Hematopoietic multipotent progenitor cell treated with erythropoietin and hydrocortisone succinate and interleukin-3 and kit ligand, for 6 days (in vitro differentiated cells): ENCODE data around the gene DNAJC9.
A peak's percentile ranks its signal among the peaks of the same experiment; 100 is the strongest.
"Not testable (repeated sequence)": the region's sequence is repeated elsewhere in the genome, so short reads cannot be mapped to it uniquely, and the experiment has no call there.

Source experiments
- DNase-seq: peaks from one replicate; pipeline ENCODE4 v3.0.0-alpha.2; 2015

The DNAJC9 gene, protein sequence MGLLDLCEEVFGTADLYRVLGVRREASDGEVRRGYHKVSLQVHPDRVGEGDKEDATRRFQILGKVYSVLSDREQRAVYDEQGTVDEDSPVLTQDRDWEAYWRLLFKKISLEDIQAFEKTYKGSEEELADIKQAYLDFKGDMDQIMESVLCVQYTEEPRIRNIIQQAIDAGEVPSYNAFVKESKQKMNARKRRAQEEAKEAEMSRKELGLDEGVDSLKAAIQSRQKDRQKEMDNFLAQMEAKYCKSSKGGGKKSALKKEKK

DNA sequence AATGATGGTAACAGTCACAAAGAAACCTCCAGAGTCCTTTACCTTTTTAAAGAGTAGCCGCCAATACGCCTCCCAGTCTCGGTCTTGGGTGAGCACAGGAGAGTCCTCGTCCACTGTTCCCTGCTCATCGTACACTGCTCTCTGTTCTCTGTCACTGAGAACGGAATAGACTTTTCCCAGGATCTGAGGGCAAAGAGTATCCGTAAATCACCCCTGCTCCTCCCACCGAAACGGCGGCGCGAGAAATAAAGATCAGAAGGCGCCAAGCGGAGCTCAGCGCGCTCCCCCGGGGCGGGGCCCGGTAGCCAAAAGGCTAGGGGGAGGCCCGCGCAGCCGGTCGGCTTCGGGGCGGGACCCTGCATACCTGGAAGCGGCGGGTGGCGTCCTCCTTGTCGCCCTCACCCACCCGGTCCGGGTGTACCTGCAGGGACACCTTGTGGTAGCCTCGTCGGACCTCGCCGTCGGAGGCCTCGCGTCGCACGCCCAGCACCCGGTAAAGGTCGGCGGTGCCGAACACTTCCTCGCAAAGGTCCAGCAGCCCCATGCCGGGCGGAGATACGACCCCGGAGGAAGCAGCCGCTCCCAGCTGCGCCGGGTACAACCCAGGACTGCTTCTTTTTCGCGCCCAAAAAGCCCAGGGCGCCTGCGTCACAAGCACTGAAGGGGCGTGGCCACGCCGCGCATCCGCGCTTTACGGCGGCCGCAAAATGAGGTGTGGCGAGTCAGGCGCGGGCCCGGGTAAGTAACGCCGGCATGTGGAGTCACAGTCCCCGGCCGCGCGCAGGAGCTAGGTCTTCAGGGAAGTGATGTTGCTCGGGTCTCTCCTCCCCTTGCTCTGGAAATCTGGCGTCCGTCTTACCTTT, at the start of gene DNAJC9:
TSS of gene DNAJC9 (minus strand) at position 610 of the 863 bp plus-strand sequence. CDS start at position 544, 66 bp downstream.
- peak; percentile 97 for DNase-seq

DNA sequence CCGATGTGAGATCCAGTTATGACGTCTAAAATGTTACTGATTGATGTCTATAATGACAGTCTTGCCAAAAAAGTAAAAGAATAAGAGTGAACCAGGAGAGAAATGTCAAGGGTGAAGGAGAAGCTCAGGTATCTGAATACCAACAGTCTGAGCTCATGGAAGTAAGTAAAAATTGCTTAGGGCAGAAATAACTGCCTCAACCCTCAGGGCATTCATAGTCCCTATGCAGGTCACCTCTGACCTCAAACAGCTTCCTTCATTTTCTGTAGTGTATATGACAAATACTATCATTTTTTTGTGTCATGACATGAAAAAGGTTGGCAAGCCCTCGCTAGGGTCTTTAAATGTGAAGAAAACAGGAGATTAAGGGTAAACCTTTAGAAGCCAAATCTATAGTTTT, 46.4 kb upstream of the DNAJC9 start:
- no peak for DNase-seq

DNA sequence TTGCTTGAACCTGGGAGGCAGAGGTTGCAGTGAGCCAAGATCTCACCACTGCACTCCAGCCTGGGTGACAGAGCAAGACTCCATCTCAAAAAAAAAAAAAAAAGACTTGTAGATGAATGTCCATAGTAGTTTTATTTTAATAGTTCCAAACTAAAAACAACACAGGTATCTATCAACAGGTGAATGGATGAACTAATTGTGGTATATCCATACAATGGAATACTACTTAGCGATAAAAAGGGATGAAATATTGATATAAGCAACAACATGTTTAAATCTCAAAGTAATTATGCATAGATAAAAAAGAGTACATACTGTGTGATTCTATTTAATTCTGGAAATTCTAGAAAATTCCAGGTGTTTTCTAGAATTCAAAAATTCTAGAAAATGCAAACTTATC, 42.9 kb upstream of the DNAJC9 start:
- DNase-seq: no peak

DNA sequence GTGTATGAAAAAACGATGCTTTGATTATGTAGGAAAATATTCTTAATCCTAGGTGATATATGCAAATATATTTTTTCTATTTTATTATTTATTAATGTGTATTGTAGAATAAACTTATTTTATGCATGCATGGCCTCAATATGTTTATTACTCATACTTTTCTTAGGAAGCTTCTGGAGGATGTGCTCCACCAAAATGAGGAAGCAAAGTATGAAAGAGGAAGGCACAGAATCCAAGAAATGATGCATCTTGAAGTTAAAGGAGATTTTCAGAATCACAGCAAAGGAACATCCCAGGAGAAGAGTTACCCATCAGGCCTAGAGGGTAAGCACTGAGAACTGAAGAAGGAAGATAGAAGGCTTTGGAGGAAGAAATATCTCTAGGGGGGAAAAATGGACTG, 40.4 kb upstream of the DNAJC9 start:
- DNase-seq: no peak

DNA sequence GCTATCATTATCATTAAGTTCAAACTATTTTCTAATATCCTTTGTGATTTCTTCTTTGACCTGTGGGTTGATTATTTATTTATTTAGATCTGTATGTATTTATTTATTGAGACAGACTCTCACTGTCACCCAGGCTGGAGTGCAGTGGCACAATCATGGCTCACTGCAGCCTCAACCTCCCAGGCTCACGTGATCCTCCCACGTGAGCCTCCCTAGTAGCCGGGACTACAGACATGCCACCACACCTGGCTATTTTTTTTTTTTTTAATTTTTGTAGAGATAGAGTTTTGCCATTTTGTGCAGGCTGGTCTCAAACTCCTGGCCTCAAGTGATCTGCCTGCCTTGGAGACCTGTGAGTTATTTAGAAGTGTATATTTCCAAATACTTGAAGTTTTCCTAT, 34.0 kb upstream of the DNAJC9 start:
- no peak for DNase-seq

DNA sequence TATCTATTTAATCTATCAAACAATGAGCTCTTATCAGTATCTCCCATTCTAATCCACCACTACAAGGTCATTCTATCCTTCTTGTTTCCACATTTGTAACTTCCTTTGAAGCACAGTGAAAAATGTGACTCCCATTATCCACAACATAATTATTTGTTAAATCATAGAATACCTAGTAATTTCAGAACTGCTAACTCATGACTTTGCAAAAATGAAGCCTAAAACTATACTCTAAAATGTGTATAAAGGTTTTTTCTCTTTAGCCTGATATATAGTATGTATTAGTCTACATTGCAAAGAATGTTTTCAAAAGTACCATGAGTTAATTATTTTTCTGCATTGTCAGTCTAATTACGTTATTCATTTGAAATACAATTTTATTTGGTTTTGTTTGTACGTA, 17.4 kb upstream of the DNAJC9 start:
- no peak for DNase-seq

DNA sequence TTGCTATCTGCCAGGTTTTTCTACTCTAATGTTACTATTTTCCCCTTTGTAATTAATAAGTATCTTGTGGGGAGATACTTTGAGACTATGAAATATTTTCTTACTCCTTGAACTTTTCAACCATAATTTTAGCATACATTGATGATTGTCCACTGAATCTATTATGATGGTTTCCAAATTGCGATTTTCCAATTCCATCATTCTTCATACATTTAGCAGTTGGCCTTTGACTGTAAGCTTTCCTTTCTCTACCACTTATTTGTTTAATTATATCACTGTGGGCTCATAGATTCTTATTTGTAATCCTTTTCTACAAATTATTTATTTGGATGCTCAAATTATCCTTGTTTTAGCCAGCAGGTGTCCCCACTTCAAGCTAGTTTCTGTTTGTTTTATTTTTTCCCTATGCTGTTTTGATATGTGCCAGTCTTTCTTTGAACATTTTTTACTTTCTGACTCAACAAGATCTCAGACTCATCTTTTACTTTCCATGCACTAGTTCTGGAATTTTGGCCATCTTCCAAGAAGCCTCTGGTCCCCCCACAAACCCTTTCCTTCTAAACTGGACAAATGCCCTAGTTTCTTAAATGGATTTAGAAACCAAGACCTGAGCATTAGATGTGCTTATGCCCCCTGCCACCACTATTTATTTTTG, 16.8 kb upstream of the DNAJC9 start:
- DNase-seq: peak; percentile 64

DNA sequence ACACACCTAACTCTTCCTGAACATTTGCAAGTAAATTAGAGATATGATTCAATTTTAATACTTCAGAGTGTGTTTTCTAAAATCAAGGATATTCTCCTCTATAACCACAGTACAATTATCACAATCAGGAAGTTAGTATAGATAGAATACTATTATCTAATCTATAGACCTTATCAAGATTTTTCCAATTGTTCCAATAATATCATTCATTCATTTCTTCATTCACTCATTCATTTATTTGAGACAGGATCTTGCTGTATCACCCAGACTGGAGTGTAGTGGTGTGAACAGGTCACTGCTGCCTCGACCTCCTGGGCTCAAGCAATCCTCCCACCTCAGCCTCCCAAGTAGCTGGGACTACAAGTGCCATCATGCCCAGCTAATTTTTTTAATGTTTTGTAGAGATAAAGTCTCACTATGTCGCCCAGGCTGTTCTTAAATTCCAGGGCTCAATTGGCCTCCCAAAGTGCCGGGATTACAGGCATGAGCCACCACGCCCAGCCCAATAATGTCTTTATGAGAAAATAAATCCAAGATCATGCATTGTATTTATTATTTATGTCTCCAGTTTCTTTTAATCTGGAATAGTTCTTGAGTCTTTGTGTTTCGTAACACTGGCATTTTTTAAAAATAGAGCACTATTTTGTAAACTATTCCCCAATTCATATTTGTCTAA, 16.0 kb upstream of the DNAJC9 start:
- DNase-seq: no peak

DNA sequence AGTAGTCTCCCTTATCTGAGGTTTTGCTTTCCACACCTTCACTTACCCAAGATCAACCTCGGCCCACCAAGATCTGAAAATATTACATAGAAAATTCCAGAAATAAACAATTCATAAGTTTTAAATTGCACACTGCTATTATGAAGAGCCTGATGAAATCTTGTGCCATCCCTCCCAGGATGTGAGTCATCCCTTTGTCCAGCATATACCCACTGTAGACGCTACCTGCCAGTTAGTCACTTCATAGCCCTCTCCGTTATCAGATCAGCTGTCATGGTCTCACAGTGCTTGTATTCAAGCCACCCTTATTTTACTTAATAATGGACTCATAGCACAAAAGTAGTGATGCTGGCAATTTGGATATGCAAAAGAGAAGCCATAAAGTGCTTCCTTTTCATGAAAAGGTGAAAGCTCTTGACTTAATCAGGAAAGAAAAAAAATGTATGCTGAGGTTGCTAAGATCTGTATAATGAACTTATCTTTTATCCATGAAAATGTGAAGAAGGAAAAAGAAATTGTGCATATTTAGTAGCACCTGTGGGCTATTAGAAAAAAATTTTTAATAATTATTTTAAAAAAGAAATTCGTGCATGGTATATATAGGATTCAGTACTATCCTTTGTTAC, 15.2 kb upstream of the DNAJC9 start:
- DNase-seq: peak; percentile 62

DNA sequence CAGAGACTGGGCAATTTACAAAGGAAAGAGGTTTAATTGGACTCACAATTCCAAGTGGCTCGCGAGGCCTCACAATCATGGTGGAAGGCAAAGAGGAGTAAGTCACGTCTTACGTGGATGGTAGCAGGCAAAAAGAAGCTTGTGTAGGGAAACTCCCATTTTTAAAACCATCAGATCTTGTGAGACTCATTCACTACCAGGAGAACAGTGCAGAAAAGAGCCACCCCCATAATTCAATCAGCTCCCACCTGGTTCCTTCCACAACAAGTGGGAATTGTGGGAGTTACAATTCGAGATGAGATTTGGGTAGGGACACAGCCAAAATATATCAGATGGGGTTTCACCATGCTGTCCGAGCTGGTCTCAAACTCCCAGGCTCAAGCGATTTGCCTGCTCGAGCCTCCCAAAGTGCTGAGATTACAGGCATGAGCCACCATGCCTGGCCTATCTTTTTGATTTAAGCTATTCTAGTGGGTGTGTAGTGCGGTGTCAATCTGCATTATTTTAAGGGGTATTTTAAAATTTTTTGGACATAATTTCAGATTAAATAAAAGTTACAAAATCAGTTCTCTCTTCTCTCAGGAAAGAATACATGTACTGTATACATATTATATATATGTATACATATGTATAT, 14.4 kb upstream of the DNAJC9 start:
- DNase-seq: no peak

DNA sequence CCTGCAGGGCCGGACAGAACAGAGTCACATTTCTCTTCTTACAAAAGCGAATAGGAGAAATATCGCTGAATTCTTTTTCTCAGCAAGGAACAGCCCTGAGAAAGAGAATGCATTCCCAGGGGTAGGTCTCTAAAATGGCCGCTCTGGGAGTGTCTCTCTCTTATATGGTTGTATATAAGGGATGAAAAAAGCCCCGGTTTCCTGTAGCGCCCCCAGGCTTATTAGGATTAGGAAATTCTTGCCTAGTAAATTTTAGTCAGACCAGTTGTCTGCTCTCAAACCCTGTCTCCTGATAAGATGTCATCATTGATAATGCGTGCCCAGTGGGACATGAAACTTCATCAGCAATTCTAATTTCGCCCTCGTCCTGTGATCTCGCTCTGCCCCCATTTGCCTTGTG, 11.6 kb upstream of the DNAJC9 start:
- DNase-seq: not testable (repeated sequence)

DNA sequence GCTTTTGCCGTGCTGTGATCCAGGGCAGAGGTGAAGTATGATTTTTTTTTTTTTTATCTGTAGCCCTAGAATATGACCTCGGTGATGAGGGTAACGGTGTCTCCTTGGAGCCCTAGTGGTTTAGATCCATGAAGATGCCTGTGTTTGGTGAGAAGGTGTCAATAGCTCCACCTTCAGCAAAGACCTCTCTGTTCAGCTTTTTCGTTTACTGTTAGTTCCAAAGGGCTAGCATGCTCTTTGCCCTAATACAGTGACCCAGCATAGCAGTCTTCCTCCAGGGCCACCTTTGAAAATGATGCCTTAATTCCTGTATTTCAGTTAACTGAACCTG, 6.1 kb upstream of the DNAJC9 start:
- DNase-seq: peak; percentile 65

DNA sequence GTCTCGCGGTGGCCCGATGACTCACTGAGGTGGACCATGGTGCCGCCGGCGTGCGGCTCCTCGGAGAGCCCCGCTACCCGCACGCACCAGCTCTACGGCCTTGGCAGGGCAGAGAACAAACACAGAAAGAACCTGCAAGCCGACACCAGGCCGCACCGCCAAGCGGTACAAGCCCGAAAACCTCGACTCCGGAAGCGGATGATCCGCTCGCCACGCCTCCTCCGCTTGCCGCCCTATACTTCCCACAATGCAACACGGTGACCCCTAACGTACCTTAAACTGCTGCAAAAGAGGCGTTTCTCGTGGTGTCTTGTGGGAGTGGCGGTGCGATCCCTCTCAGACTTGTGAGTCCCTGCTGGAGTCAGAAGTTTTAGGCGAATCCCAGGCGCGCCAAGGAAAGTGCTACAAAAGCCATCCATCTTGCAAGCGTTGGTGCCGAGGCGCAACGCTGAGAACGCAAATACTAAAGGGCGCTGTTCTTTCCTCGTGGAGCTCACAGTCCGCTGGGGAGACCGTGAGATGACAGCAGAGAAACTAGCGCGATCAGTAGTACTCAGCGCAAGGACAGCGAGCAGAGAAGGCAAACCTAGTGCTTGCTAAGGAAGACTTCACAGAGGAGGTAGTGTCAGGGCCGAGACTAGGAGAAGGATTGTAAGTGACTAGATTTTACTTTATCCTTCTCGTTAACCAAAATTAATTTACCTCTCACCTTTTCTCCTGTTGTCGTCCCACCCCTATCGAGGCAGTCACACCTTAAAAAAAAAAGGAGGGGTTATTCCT, 5.6 kb upstream of the DNAJC9 start, which contains the start of gene MRPS16:
TSS of gene MRPS16 (minus strand) at position 200 of the 780 bp plus-strand sequence. CDS start at position 38, 162 bp downstream.
- DNase-seq: peak; percentile 99

DNA sequence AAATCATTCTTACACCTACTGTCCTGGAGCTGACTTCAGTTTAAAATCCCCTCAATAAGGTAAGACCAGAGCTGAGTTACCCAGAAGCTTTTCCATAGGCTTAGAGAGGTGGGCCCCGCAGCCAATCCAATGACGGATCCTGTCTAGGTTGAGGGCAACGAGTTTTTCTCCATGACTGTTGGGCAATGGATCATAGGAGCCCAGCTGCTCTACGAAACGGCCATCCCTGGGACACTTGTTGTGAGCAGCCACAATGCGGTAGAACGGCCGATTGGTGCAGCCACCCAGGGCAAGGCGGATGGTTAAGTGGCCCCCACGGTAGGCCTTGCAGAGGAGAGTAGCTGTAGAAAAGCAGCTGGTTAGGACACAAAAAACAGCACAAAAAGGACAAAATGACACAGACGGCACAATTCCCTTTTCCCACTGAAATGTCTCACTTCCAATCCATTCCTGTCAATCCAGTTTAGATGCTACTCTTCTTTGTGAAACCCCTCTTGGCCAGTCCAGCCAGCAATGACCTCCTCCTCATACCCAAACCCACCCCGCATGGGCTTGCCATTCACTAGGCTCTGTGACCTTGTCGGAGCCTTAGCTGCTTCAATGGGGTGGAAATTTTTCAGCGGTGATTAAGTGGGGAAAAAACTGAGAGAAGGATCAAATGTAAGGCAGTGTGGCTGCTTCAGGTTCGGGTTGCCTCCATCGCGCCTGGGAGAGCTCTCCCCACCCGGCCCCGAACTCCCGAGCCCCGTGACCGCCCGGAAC, 4.8 kb upstream of the DNAJC9 start:
- peak; percentile 60 for DNase-seq

DNA sequence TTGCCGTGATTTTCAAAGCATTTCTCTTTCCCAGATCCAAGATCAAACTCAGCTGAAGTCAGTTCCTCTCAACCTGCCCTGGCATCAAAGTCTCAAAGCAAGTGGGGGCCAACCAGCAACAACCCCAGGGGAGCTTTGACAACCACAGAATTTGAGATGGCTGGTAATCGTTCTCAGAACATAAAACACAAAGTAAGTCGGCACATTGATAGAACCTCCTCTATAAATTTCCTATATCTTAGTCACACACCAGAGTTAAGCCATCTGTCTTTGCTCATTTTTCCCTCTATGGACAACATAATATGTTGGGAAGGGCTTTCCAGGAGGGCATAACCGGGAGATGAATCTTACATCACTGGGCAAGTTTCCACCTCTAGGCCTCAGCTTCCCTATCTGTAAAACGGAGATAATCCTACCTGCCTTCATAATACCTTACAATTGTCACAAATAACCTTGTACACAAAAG, 1.2 kb upstream of the DNAJC9 start:
- no peak for DNase-seq

DNA sequence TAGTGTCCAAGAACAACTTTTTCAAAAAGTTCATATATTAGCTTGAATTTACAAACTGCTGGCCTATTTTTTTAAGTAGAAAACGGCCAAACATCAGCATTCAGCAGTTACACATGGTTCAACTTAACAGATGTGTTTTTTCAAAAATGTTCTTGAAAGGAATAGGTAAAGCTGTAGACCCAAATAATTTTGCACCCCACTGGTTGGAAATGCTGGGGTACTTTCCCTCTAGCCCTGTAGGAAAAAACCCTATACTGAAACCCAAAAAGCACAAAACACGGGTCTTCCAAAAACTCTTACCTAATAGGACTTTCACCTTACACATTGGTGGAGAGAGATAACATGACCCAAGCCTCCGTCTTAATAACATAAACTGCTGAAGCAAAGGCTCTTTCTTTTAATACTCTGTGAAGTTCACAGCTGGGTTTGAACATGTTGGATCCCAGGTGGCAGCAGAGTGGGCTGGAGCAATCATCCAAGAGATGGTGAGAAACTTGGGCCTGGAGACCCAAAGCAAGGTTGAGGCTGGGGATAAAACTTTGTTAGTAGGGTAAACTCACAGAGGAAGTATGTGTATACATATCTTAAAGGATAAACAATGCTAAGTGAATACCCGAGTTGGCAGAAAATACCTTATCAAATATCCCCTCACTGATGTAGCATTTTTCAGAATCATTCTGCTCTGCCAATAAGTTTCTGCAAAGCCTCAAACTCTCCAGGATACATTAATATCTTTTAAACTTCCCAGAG, 629 bp upstream of the DNAJC9 start:
- peak; percentile 41 for DNase-seq

DNA sequence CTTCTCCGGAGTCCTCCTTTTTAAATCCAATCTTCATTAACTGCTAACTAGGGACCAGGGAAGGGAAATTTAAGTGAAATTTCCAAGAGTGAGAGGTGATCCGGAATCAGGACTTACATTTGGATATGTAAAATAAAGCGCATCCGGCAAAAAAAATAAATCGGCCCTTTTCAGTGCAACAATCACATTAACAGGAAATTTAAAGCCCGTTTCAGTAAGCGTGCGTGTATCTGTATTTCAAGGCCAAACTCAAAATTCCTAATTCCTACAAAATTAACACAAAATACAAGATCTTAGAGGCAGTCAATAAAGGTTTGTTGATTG, 771 bp downstream of the DNAJC9 start:
- no peak for DNase-seq

DNA sequence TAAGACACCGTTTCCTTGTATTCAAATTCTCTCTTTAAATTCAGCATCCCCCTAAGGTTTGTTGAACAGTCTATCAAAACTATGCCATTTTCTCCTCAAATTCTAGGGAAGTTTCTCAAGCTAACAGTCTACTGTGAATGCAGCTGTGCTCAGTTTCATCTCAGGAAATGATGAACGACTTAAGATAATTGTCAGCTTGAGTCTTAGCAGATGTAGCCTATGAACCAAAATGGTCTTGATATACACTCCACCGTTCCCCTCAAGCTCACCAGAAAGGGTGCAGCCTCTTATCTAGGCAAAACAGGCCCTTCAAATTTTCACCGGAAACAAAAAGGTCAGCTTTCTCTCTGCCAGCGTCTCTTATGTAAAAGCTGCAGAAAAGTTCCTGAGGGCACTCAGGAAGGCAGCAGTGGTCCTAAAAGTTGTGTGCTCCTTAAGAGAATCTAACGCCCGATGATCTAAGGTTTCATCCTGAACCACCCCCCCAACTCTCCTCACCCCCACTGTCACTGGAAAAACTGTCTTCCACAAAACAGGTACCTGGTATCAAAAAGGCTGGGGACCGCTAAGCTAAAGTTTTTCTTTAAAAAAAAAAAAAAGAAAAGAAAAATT, 2.1 kb downstream of the DNAJC9 start:
- peak; percentile 97 for DNase-seq

DNA sequence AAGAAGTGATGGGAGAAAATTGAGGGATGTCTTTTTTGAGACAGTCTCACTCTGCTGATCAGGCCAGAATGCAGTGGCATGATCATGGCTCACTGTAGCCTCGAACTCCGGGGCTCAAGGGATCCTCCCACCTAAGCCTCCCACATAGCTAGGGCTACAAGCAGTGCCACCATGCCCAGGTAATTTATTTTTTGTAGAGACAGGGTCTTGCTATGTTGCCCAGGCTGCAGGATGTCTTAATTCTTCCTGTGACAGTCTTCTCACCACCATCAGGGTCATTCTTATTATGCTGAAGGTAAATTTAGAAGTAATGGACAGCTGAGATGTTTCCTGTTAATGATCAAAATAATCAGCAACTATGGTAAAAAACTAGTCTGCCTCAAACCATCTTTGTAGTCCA, 7.1 kb downstream of the DNAJC9 start:
- DNase-seq: no peak
